ENCODE results near the gene LRRD1. TPM values are rescaled to one million over a fixed set of nuclear protein-coding genes. Genes with fewer than 3 reads are reported as not detected.

LRRD1 gene
- total and polyA plus RNA-seq, 9 of the 15 experiments (the other 6 are each of a cell fraction or from before 2014, with no cell fraction given), result 0.07 to 0.15 TPM; not detected in 7

- TF ChIP-seq ELF1 (tag; IDR thresholded peaks at IDR 0.05), result no peak; the same call in 1 of the 2 replicates
- no peak for TF ChIP-seq BCLAF1 (IDR thresholded peaks at IDR 0.05; ENCODE audit: borderline replicate concordance in 1 of 2, control insufficient read depth in 1 of 2, low read depth in 2 of 2, low read length in 1 of 2)
- peak; percentile 72 for TF ChIP-seq DPF2 (IDR thresholded peaks at IDR 0.05)
- no peak for TF ChIP-seq PPARD (CRISPR knock-in tag; IDR thresholded peaks at IDR 0.05)
- no peak for TF ChIP-seq ZNF3 (CRISPR knock-in tag; IDR thresholded peaks at IDR 0.05)
- TF ChIP-seq HOMEZ (CRISPR knock-in tag; IDR thresholded peaks at IDR 0.05), result no peak
- TF ChIP-seq SUPT5H (IDR thresholded peaks at IDR 0.05), result peak; percentile 91
- peak; percentile 85 for TF ChIP-seq ZNF511 (CRISPR knock-in tag; IDR thresholded peaks at IDR 0.05)
- no peak for TF ChIP-seq TSC22D4 (tag; IDR thresholded peaks at IDR 0.05)
- no peak for TF ChIP-seq CHD7 (IDR thresholded peaks at IDR 0.05; ENCODE audit: low read depth, low read length)
Measured at GRCh38 chr7:92134271-92135051, 44.5 kb downstream of the LRRD1 start, which contains the start of gene CYP51A1 (continued).

Data from K562 (cell line).